NCI-H2227 (cell line): Measurements from ENCODE around the gene SIM2.
A peak's percentile ranks its signal among the peaks of the same experiment; 100 is the strongest.

Experiments used
- DNase-seq: peaks from one replicate; lab custom pipeline; 2025; ENCODE audit not compliant: unreplicated experiment; lab: John Stamatoyannopoulos, UW

Gene SIM2

DNA sequence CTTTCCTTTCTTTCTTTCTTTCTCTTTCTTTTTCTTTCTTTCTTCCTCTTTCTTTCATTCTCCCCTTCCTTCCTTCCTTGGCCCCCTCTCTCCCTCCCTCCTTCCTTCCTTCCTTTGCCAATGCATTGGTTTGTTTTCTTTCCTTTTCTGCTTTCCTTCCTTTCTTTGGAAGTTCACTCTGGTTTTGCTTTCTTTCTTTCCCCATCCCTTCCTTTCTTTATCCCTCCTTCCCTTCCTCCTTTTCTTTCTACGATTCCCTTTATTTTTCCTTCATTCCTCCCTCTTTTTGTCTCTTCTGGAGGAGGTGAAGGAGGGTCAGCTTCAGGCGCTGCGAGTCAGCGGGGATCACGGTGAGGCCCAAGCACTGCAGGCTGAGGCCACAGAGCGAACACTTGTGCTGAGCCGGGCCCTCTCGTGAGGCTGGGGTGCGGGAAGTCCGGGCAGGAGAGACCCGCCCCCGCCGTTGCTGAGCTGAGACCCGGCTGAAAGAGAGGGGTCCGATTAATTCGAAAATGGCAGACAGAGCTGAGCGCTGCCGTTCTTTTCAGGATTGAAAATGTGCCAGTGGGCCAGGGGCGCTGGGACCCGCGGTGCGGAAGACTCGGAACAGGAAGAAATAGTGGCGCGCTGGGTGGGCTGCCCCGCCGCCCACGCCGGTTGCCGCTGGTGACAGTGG lies 1.5 kb downstream of the SIM2 start:
- no peak for DNase-seq

- peak; percentile 20 for DNase-seq
Observed at GRCh38 chr21:36700971-36701755, 2.2 kb downstream of the SIM2 start.

- DNase-seq: no peak
Observed at GRCh38 chr21:36701756-36702621, 3.1 kb downstream of the SIM2 start.

DNA sequence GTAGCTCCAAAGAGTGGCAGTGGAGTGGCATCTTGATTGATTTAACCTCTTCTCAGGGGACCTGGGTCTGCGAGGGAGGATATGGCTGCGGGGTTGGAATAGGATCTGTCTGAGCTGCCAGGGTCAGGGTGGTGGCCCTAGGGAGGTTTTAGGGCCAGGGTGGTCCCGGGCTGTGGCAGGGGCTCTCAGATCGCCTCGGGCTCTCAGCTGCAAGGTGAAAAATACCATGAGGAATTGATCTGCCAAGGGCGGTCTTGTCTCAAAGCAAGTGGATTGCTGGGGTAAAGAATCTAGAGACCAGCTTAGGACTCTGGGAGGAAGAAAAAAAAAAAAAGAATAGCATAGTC lies 3.7 kb downstream of the SIM2 start:
- DNase-seq: no peak

- DNase-seq: no peak
Observed at GRCh38 chr21:36703123-36703522, 4.2 kb downstream of the SIM2 start.

GRCh38 chr21:36703626-36704280 lies 4.8 kb downstream of the SIM2 start:
- DNase-seq: no peak

DNA sequence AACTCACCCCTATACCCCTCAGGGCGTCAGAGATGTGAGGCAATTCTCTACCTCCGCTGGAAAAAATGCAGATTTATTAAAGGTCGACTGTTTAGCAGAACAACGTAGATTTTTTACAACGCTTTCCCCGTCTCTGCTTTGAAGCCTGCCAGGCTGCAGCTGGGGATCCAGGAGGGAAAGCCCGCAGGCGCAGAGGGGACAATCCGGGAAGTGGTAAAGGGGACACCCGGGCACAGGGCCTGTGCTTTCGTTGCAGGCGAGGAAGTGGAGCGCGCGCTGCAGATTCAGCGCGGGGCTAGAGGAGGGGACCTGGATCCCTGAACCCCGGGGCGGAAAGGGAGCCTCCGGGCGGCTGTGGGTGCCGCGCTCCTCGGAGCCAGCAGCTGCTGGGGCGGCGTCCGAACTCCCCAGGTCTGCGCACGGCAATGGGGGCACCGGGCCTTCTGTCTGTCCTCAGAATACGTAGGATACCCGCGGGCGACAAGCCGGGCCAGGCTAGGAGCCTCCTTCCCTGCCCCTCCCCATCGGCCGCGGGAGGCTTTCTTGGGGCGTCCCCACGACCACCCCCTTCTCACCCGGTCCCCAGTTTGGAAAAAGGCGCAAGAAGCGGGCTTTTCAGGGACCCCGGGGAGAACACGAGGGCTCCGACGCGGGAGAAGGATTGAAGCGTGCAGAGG lies 5.5 kb downstream of the SIM2 start:
- DNase-seq: no peak

- DNase-seq: no peak
Observed at GRCh38 chr21:36704958-36705678, 6.2 kb downstream of the SIM2 start.

DNA sequence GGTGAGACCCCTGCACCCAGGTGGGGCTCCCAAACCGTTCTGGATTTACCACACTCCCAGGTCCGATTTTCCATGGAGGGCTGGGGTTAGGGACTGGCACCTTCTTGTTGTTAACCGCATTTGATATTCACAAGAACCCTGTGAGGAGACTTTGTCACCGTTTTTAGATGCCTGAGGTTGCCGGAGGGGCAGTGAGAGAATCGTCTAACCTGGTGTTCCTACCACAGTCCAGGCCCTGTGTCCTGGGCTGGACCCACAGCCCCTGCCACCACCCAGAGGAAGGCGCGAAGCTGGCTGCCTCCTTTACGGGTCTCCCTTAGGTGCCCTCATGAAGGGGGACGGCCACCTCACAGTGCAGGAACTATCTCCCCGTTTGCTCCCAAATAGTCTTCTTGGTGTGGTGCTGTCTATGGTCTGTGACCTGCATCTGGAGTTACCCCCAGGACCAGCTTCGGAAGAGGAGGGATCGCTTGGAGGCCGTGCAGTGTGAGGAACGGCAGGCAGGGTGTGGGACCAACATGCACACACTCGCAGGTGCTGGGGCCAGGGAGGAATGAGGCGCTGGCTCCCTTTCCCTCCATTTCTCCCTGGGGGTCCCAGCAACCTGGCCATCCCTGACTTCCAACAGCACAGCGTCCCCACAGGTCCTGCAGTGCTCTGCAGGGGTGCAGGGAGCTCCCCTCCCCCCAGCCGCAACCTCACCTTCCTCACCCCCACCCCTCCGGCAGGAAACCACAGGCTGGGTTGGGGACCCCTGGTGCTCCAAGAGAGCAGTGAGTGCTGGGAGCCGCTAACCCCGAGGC lies 7.0 kb downstream of the SIM2 start:
- no peak for DNase-seq

DNA sequence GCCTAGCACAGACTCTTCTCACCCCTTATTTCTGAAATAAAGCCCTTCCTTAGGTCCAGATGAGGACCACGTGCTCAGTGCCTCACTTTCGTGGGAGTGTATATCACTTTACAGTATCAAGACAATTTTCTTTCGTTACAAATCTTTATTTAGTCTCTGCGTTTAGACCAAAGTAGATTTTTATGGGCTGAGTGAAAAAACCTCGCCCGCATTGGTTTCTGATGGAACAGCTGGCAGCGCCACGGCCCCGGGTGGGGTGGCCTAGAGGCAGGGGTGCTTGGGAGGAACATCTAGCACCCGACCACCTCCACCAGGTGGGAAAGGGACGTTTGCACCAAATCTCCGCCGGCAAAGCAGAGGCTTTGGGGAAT lies 7.6 kb downstream of the SIM2 start:
- no peak for DNase-seq

- peak; percentile 32 for DNase-seq
Observed at GRCh38 chr21:36706951-36707762, 8.2 kb downstream of the SIM2 start.

DNA sequence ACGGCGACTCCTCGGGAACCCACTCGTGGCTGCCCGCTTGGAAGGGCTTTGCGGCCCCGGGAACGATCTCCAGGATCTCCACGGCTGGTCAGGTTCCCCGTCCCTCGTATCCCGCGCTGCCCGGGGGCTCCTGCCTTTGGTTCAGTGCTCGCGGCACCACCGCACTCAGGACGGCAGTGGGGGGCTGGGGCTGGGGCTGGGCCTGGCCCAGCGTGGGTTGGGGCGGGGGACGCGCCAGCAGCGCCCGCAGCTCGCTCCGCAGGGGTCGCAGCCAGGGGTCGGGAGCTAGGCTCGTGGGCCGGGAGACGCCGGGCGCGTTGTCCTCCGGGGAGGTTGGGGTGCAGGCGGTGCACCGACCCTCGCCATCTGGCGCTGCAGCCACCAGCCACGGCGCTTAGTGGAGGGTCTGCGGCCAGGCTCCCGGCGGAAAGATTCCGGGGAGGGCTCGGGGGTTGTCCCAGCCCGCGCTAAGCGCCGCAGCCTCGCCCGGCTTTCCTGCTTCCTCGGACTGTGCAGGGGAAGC lies 8.9 kb downstream of the SIM2 start:
- DNase-seq: no peak

GRCh38 chr21:36708286-36709029 lies 9.5 kb downstream of the SIM2 start:
- DNase-seq: no peak

- peak; percentile 14 for DNase-seq
Observed at GRCh38 chr21:36709030-36709867, 10.3 kb downstream of the SIM2 start.

DNA sequence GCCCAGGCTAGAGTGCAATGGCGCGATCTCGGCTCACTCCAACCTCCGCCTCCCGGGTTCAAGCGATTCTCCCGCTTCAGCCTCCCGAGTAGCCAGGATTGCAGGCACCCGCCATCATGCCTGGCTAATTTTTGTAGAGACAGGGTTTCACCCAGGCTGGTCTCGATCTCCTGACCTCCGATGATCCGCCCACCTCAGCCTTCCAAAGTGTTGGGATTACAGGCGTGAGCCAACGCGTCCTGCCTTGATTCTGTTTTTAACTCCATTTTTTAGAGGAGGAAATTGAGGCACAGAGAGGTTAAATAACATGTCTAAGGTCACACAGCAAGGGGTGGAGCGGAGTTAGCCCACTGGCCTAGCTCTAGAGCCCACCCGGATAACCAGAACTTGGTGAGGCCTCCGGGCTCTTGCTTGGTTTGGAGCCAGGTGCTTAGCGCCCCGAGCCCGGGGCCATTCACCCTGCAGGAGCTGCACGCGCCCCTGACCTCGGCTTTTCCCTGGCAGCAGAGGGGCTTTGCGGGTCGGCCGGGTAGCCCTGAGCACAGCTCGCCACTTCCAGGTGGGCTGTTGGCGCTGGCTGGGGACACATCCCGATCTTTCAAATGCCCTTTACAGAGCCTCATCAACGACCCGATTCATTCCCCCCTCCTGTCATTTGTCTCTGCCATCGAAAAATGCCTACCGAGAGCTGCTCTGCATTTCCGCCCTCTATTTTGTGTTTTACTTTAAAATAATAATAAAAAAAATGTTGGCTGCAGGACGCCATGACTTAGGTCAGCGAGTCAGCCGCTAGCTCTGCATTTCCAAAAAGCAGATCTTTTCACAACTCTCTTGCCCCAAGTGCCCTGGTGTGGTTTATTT lies 11.2 kb downstream of the SIM2 start:
- no peak for DNase-seq

DNA sequence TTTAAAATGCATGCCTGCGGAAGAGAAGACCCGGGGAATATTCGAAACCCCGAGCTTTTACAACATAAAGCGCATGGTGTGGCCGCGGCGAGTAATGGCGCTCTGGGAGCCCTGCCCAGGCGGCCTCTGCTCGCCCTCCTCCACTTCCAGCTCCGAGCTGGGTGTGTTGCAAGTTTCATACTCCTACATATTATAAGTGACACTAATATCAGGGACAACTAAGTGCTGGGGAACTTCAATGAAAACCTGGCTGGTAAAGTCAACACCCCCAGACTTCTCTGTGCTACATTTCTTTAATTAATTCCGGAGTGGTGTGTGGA lies 11.8 kb downstream of the SIM2 start:
- DNase-seq: peak; percentile 30
